GM23338 (cell line): Measurements from ENCODE around the gene C2orf92. TPM values are rescaled to one million over a fixed set of nuclear protein-coding genes. Genes with fewer than 3 reads are reported as not detected.

Source experiments
- ATAC-seq: fragments of 200-7000 bp; cut with Tn5 transposase; 3 replicates; pipeline ENCODE4 v1.9.1; 2020
- DNase-seq: peaks from one replicate; pipeline ENCODE4 v3.0.0-alpha.2; 2015; ENCODE audit warnings: low spot score
- H2AFZ ChIP-seq: fragments of 200-600 bp; sonication (generic); 2 replicates; pipeline ENCODE4 v1.8.0; 2016; ENCODE audit warnings: antibody characterized with exemption, mild to moderate bottlenecking, moderate library complexity
- H3F3A ChIP-seq: fragments of 200-600 bp; sonication (generic); replicated peaks from 2 replicates; pipeline ENCODE4 v1.8.0; 2017; ENCODE audit warnings: antibody characterized with exemption, mixed run types, low read depth
- H3K27ac ChIP-seq: fragments of 200-600 bp; sonication (generic); 2 replicates; pipeline ENCODE4 v1.6.1; 2016; ENCODE audit warnings: low read depth
- H3K27me3 ChIP-seq: fragments of 200-600 bp; sonication (generic); 2 replicates; pipeline ENCODE4 v1.8.0; 2016; ENCODE audit warnings: mild to moderate bottlenecking, mixed run types, moderate library complexity; ENCODE audit not compliant: insufficient read depth
- H3K36me3 ChIP-seq: fragments of 200-600 bp; sonication (generic); 2 replicates; pipeline ENCODE4 v1.8.0; 2016; ENCODE audit warnings: mild to moderate bottlenecking; ENCODE audit not compliant: insufficient read depth
- H3K4me1 ChIP-seq: fragments of 200-600 bp; sonication (generic); 2 replicates; pipeline ENCODE4 v1.8.0; 2016; ENCODE audit warnings: mild to moderate bottlenecking, moderate library complexity; ENCODE audit not compliant: insufficient read depth
- H3K4me2 ChIP-seq: fragments of 200-600 bp; sonication (generic); 2 replicates; pipeline ENCODE4 v1.7.1; 2017; ENCODE audit warnings: mixed run types
- H3K4me3 ChIP-seq: fragments of 200-600 bp; sonication (generic); 2 replicates; pipeline ENCODE4 v1.6.1; 2016; ENCODE audit warnings: mixed run types
- H3K79me2 ChIP-seq: fragments of 200-600 bp; sonication (generic); replicated peaks from 2 replicates; pipeline ENCODE4 v1.8.0; 2017; ENCODE audit warnings: mild to moderate bottlenecking; ENCODE audit not compliant: insufficient read depth
- H3K9me2 ChIP-seq: fragments of 200-600 bp; sonication (generic); 2 replicates; pipeline ENCODE4 v1.8.0; 2017; ENCODE audit not compliant: insufficient read depth
- H4K20me1 ChIP-seq: fragments of 200-600 bp; sonication (generic); replicated peaks from 2 replicates; pipeline ENCODE4 v1.8.0; 2017; ENCODE audit warnings: mild to moderate bottlenecking; ENCODE audit not compliant: insufficient read depth
- H3K27ac Mint-ChIP-seq: 2 replicates; pipeline ENCODE4 v1.8.0; 2020; ENCODE audit warnings: inconsistent platforms, mild to moderate bottlenecking, moderate library complexity, mixed read lengths
- H3K27me3 Mint-ChIP-seq: 3 replicates; pipeline ENCODE4 v1.8.0; 2022; ENCODE audit warnings: low read depth, mild to moderate bottlenecking, moderate library complexity, mixed read lengths, inconsistent platforms; ENCODE audit not compliant: insufficient read depth, poor library complexity
- H3K36me3 Mint-ChIP-seq: 3 replicates; pipeline ENCODE4 v1.8.0; 2021; ENCODE audit warnings: low read depth, mild to moderate bottlenecking, inconsistent platforms, moderate library complexity, mixed read lengths
- H3K4me1 Mint-ChIP-seq: 3 replicates; pipeline ENCODE4 v1.8.0; 2020; ENCODE audit warnings: mild to moderate bottlenecking, inconsistent platforms, mixed read lengths
- H3K4me3 Mint-ChIP-seq: 3 replicates; pipeline ENCODE4 v1.8.0; 2021; ENCODE audit warnings: moderate library complexity, mild to moderate bottlenecking, inconsistent platforms, mixed read lengths
- H3K9me3 Mint-ChIP-seq: 3 replicates; pipeline ENCODE4 v1.8.0; 2020; ENCODE audit warnings: moderate library complexity, mild to moderate bottlenecking, inconsistent platforms, mixed read lengths
- CTCF ChIP-seq, 2 experiments: fragments of 200-600 bp in 1 of 2; sonication (generic) in 1 of 2; conservative IDR thresholded peaks; 2 replicates each; pipeline versions ENCODE4 v1.5.1 to v1.6.1; 2016 to 2017; ENCODE audit warnings: antibody characterized with exemption in 2 of 2, low read depth in 2 of 2, mild to moderate bottlenecking in 2 of 2, moderate library complexity in 1 of 2
- ETS1 ChIP-seq: IDR thresholded peaks from 2 replicates; pipeline ENCODE4 v1.6.1; 2016; ENCODE audit warnings: antibody characterized with exemption
- JUNB ChIP-seq: IDR thresholded peaks from one replicate; pipeline ENCODE4 v1.6.1; 2016; ENCODE audit warnings: antibody characterized with exemption; ENCODE audit not compliant: unreplicated experiment
- POLR2AphosphoS5 ChIP-seq: IDR thresholded peaks from 2 replicates; pipeline ENCODE4 v1.6.1; 2016; ENCODE audit warnings: antibody characterized with exemption, low read depth
- REST ChIP-seq: IDR thresholded peaks from one replicate; pipeline ENCODE4 v1.6.1; 2018; ENCODE audit warnings: antibody characterized with exemption; ENCODE audit not compliant: unreplicated experiment
- STAT1 ChIP-seq: IDR thresholded peaks from one replicate; pipeline ENCODE4 v1.6.1; 2016; ENCODE audit warnings: antibody characterized with exemption; ENCODE audit not compliant: unreplicated experiment
- ZNF114 ChIP-seq: fragments of 250-450 bp; sonication (Bioruptor Pico); IDR thresholded peaks from 2 replicates; pipeline ENCODE4 v1.5.0; 2020; ENCODE audit warnings: mild to moderate bottlenecking, moderate library complexity
- ZNF331 ChIP-seq: fragments of 250-450 bp; sonication (Bioruptor Pico); IDR thresholded peaks from 2 replicates; pipeline ENCODE4 v1.5.0; 2020; ENCODE audit warnings: low read depth, mild to moderate bottlenecking, moderate library complexity
- polyA plus RNA-seq: library from polyadenylated mRNA; unstranded; fragments of >200 nt; fragmentation: Nextera tagmentation; extraction: Ambion mirVana; gene quantifications from 2 replicates; pipeline ENCODE4 v1.2.1, GENCODE V29; 2016
- total RNA-seq: library from RNA; depleted of rRNA; stranded (reverse); fragments of >200 nt; shearing (Covaris generic); gene quantifications from 2 replicates; pipeline ENCODE4 v1.2.3, GENCODE V29; 2014

The C2orf92 gene
- total and polyA plus RNA-seq, 2 experiments from 2014 or later = 1.7 to 2.6 TPM

GRCh38 chr2:97660044-97660774 is 9.3 kb upstream of the C2orf92 start:
- Histone ChIP-seq H3F3A (peaks cover 3% of the 10 kb centered on the region; the same call in 1 of the 2 replicates), H3K9me2 (no peaks in the 10 kb centered on the region), H3K27ac (no peak overlapping the region), H3K27me3 (no peaks in the 10 kb centered on the region), H4K20me1 (peaks cover 10% of the 10 kb centered on the region; the same call in 1 of the 2 replicates), H3K4me3 (no peak overlapping the region), H3K79me2 (peaks cover 22% of the 10 kb centered on the region), H3K4me2 (no peak overlapping the region), H3K4me1 (peaks cover 16% of the 10 kb centered on the region), H3K36me3 (no peaks in the 10 kb centered on the region), H2AFZ (no peak overlapping the region)
- no peaks in the 10 kb centered on the region for H3K9me3 Mint-ChIP-seq
- H3K4me3 Mint-ChIP-seq = no peak overlapping the region; the same call in 2 of the 3 replicates
- ATAC-seq (no peak), DNase-seq (no peak)
- peaks cover 19% of the 10 kb centered on the region for H3K4me1 Mint-ChIP-seq
- peaks cover 28% of the 10 kb centered on the region for H3K36me3 Mint-ChIP-seq
- no peak for TF ChIP-seq JUNB
- no peak for TF ChIP-seq ETS1
- TF ChIP-seq ZNF114 = no peak
- no peak for TF ChIP-seq REST
- no peak for TF ChIP-seq ZNF331
- TF ChIP-seq STAT1 = no peak
- TF ChIP-seq POLR2AphosphoS5 = no peak
- no peak for TF ChIP-seq CTCF (conservative IDR thresholded peaks at IDR 0.05; ENCODE audit: low read depth in 2 of 2)
- peaks cover 6% of the 10 kb centered on the region for H3K27me3 Mint-ChIP-seq
- no peak overlapping the region; the same call in 1 of the 2 replicates for H3K27ac Mint-ChIP-seq
